Measurements from ENCODE around the gene LNX1. TPM values are rescaled to one million over a fixed set of nuclear protein-coding genes. Genes with fewer than 3 reads are reported as not detected.

Gene LNX1
- total RNA-seq, 2 donors from 2014 or later = not detected

DNA sequence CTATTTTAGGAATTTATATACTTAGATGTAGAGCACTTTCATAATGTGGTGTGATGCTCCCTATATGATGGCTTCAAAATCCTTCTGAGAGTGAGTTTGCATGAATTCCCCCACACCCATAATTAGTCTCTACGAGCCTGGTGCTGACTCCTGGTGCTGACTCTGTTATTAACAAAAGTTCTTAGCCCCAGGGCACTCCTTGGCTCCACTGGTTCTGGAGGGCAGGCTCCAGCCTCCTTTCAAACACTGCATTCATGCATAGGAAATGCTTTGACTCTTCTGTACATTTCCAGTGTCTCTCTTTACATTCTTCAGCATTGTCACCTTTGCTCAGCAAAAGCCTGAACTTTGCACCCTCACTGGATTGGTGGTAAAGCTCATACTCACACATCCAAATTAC, 64.0 kb downstream of the LNX1 start:
- no peak for ATAC-seq (replicated peaks)
- no peaks in the 10 kb centered on the region for H3K4me1 Mint-ChIP-seq
- no peaks in the 10 kb centered on the region for H3K9me3 Mint-ChIP-seq
- no peaks in the 10 kb centered on the region for H3K36me3 Mint-ChIP-seq (ENCODE audit: low read depth)
- H3K4me3 Mint-ChIP-seq = no peak overlapping the region
- H3K27me3 Mint-ChIP-seq = peaks cover 25% of the 10 kb centered on the region
- H3K27ac Mint-ChIP-seq = no peak overlapping the region

DNA sequence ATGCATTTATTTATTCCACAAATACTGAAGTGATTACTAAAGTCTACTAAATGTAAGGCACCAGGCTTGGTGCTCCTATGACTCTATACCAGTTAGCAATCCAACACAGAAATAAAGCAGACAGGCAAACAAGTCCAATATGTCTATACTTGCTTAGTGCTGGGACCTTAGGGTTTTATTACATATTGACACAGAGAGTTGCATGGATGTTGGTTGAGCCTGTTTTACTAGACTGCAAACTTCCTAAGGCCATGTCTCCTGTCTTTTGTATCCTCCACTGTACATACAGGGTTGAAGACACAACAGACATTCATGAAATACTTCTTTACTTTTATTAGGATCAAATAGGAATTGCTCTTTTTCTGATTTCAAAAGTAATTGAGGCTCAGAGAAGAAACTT, 69.0 kb downstream of the LNX1 start:
- H3K9me3 Mint-ChIP-seq = no peaks in the 10 kb centered on the region
- no peaks in the 10 kb centered on the region for H3K36me3 Mint-ChIP-seq (ENCODE audit: low read depth)
- no peak overlapping the region for H3K4me3 Mint-ChIP-seq
- H3K27me3 Mint-ChIP-seq = peaks cover 22% of the 10 kb centered on the region
- H3K27ac Mint-ChIP-seq = no peak overlapping the region
- H3K4me1 Mint-ChIP-seq = no peaks in the 10 kb centered on the region
- no peak for ATAC-seq (replicated peaks)

DNA sequence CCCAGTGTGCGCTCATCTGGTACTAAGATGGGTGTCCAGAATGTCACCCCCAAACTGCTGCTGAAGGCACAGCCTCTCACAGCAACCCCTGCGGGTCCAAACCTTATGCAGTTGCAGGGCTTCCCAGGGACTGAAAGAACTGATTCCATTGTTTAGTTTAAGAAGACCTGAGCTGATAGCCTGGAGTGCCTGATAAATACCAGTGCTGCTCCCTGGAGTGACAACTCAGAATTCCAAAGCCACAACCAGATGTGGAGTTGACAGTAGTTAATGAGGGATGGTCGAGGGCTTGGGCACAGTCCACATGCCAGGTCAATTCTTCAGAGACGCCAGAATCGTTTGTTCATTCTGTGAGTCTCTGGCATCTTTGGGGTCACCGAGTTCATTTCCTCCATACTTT, 71.2 kb downstream of the LNX1 start:
- no peak for ATAC-seq (replicated peaks)
- Mint-ChIP-seq H3K27me3 (peaks cover 18% of the 10 kb centered on the region), H3K9me3 (no peaks in the 10 kb centered on the region), H3K4me3 (no peak overlapping the region), H3K4me1 (no peaks in the 10 kb centered on the region), H3K36me3 (ENCODE audit: low read depth) (no peaks in the 10 kb centered on the region), H3K27ac (no peak overlapping the region)

GRCh38 chr4:53518807-53519206, 72.5 kb downstream of the LNX1 start:
- H3K4me1 Mint-ChIP-seq = no peaks in the 10 kb centered on the region
- H3K4me3 Mint-ChIP-seq = no peak overlapping the region
- no peak overlapping the region for H3K27ac Mint-ChIP-seq
- peaks cover 14% of the 10 kb centered on the region for H3K27me3 Mint-ChIP-seq
- H3K9me3 Mint-ChIP-seq = no peaks in the 10 kb centered on the region
- no peak for ATAC-seq (replicated peaks)
- H3K36me3 Mint-ChIP-seq (ENCODE audit: low read depth) = no peaks in the 10 kb centered on the region

- no peaks in the 10 kb centered on the region for H3K9me3 Mint-ChIP-seq
- ATAC-seq (replicated peaks) = no peak
- H3K36me3 Mint-ChIP-seq (ENCODE audit: low read depth) = no peaks in the 10 kb centered on the region
- H3K27me3 Mint-ChIP-seq = peaks cover 15% of the 10 kb centered on the region
- H3K4me3 Mint-ChIP-seq = no peak overlapping the region
- no peak overlapping the region for H3K27ac Mint-ChIP-seq
- no peaks in the 10 kb centered on the region for H3K4me1 Mint-ChIP-seq
Measured at GRCh38 chr4:53515076-53515475, 76.2 kb downstream of the LNX1 start.

- Mint-ChIP-seq H3K27ac (no peak overlapping the region), H3K4me1 (no peaks in the 10 kb centered on the region), H3K27me3 (peaks cover 15% of the 10 kb centered on the region), H3K4me3 (no peak overlapping the region), H3K9me3 (no peaks in the 10 kb centered on the region), H3K36me3 (ENCODE audit: low read depth) (no peaks in the 10 kb centered on the region)
- ATAC-seq (replicated peaks) = no peak
Measured at GRCh38 chr4:53514509-53514908, 76.8 kb downstream of the LNX1 start.

DNA sequence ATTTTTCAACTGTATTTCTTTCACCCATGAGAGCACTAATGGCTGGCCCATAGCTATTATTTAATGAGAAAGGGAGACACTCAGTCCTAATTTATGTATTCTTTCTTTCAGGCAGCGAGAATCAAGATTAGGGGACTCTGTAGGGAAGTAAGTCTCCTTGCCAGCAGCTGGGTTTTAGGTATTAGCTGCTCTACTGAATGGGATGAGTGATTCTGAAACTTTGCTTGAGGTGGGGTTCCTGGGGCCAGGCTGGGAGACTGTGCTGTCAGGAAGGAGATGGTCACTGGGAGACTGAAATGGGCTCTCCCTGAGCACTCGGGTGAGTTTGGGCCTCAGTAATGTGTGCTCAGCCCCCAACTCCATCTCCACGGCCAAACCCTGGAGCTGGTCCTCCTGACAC, 78.7 kb downstream of the LNX1 start:
- Mint-ChIP-seq H3K9me3 (no peaks in the 10 kb centered on the region), H3K36me3 (ENCODE audit: low read depth) (no peaks in the 10 kb centered on the region), H3K4me1 (no peaks in the 10 kb centered on the region), H3K27me3 (peaks cover 15% of the 10 kb centered on the region), H3K27ac (no peak overlapping the region), H3K4me3 (no peak overlapping the region)
- no peak for ATAC-seq (replicated peaks)

DNA sequence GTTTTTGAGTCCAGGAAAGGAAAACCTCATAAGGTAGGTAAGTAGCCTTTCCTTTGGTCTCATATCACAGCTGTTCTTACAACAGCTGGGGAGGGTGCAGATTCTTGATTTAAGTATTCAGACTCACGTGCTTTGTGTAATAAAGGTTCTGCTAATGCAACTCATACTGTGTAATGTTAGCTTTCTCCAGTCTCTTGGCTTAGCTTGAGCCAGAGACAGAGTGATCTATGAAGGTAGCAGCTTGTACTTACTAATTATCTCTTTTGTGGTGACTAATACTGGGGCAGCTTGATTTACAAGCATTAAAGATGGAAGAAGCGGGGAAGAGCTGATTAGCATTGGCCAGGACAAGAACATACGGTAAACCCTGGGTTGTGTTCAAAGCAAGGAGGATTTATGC, 80.3 kb downstream of the LNX1 start:
- Mint-ChIP-seq H3K4me3 (no peak overlapping the region), H3K27ac (no peak overlapping the region), H3K4me1 (no peaks in the 10 kb centered on the region), H3K36me3 (ENCODE audit: low read depth) (no peaks in the 10 kb centered on the region), H3K9me3 (no peaks in the 10 kb centered on the region), H3K27me3 (peaks cover 15% of the 10 kb centered on the region)
- ATAC-seq (replicated peaks) = no peak

- no peak overlapping the region for H3K4me3 Mint-ChIP-seq
- H3K27me3 Mint-ChIP-seq = peaks cover 15% of the 10 kb centered on the region
- ATAC-seq (replicated peaks) = no peak
Measured at GRCh38 chr4:53510321-53510720, 81.0 kb downstream of the LNX1 start.

DNA sequence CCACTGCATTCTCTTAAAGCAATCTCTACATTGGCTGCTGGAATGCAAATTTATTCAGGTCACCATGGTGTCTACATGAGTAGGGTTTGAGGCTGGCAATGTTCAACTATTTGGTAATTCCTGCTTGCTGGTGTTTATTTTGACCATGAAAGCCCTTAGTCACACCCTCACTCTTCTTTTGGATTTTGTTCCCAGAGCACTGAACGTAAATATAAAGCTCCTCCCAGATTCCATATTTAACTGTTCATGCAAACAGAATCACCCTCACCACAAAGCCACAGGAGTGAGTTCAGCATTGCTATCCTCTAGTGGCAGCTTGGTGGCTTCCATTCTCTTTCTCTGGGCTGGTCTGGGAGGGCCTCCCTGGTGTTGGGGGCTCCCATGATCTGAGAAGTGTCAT, 82.8 kb downstream of the LNX1 start:
- Mint-ChIP-seq H3K27ac (no peak overlapping the region), H3K27me3 (peaks cover 13% of the 10 kb centered on the region)
- no peak for ATAC-seq (replicated peaks)

More at GRCh38 chr4:53510321-53510720, 81.0 kb downstream of the LNX1 start:
- Mint-ChIP-seq H3K9me3 (no peaks in the 10 kb centered on the region), H3K27ac (no peak overlapping the region), H3K4me1 (no peaks in the 10 kb centered on the region), H3K36me3 (ENCODE audit: low read depth) (no peaks in the 10 kb centered on the region)

GRCh38 chr4:53507671-53508286, 83.5 kb downstream of the LNX1 start:
- ATAC-seq (replicated peaks) = no peak
- H3K27me3 Mint-ChIP-seq = peaks cover 12% of the 10 kb centered on the region
- H3K36me3 Mint-ChIP-seq (ENCODE audit: low read depth) = no peaks in the 10 kb centered on the region
- H3K27ac Mint-ChIP-seq = no peak overlapping the region
- no peaks in the 10 kb centered on the region for H3K9me3 Mint-ChIP-seq
- H3K4me1 Mint-ChIP-seq = no peaks in the 10 kb centered on the region
- H3K4me3 Mint-ChIP-seq = no peak overlapping the region

More for the DNA sequence above, 82.8 kb downstream of the LNX1 start:
- Mint-ChIP-seq H3K9me3 (no peaks in the 10 kb centered on the region), H3K4me3 (no peak overlapping the region), H3K4me1 (no peaks in the 10 kb centered on the region), H3K36me3 (ENCODE audit: low read depth) (no peaks in the 10 kb centered on the region)

DNA sequence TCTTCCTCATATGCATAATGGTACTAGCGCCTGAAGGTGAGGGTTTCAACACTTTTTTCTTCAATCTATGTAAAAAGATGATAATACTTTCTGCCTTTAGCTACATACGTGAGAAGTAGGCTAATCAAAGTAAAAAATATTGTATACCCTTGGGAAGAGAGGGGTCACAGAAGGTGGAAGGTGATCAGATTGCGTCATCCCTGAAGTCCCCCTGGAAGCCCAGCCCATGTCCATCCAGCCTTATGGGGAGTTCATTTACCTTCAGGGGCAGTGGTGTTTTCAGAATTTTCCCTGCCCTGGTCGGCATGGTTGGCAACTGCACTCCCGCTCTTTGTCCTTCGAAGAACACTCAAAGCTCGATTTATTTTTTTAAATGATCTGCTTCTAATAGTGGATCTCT, 84.2 kb downstream of the LNX1 start:
- no peak for ATAC-seq (replicated peaks)
- no peaks in the 10 kb centered on the region for H3K4me1 Mint-ChIP-seq
- H3K4me3 Mint-ChIP-seq = no peak overlapping the region
- peaks cover 12% of the 10 kb centered on the region for H3K27me3 Mint-ChIP-seq
- no peaks in the 10 kb centered on the region for H3K9me3 Mint-ChIP-seq
- no peaks in the 10 kb centered on the region for H3K36me3 Mint-ChIP-seq (ENCODE audit: low read depth)
- no peak overlapping the region for H3K27ac Mint-ChIP-seq

GRCh38 chr4:53505947-53506346, 85.3 kb downstream of the LNX1 start:
- no peaks in the 10 kb centered on the region for H3K36me3 Mint-ChIP-seq (ENCODE audit: low read depth)
- no peak overlapping the region for H3K4me3 Mint-ChIP-seq
- H3K4me1 Mint-ChIP-seq = no peaks in the 10 kb centered on the region
- H3K27ac Mint-ChIP-seq = no peak overlapping the region
- peaks cover 8% of the 10 kb centered on the region for H3K27me3 Mint-ChIP-seq
- no peak for ATAC-seq (replicated peaks)
- no peaks in the 10 kb centered on the region for H3K9me3 Mint-ChIP-seq

DNA sequence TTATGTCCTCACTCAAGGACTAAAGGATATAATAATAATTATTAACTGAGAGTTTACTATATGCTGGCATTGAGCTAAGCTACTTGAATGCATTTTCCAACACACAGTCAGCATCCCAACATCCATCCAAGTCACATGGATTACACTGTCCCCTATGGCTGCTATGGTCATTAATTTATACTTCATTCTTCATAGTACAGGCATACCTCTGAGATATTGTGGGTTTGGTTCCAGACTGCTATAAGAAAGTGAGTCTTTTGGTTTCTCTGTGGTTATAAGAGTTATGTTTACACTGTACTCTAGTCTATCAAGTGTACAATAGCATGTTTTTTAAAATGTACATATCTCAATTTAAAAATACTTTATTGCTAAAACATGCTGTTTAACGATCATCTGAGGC, 89.2 kb downstream of the LNX1 start:
- Mint-ChIP-seq H3K36me3 (ENCODE audit: low read depth) (no peaks in the 10 kb centered on the region), H3K4me1 (no peaks in the 10 kb centered on the region), H3K9me3 (no peaks in the 10 kb centered on the region), H3K27ac (no peak overlapping the region), H3K4me3 (no peak overlapping the region), H3K27me3 (peaks cover 8% of the 10 kb centered on the region)
- ATAC-seq (replicated peaks) = no peak

DNA sequence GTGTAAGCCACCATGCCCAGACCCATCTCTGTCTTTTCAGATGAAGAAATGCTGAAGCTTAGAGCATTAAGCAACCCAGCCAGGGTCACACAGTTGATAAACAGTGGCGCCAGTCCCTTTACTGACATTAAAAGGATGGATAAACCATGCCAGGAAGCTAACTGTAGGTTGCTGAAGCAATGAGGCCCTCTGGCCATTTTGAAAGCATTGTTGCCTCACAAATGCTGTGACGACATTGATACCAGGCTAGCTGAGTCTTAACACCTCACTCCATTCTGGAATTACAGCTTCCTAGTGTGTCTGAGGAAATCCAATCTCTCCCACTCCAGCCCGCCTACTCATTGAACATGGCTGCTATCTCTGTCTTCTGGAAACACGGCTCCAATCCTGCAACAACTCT, 89.7 kb downstream of the LNX1 start:
- no peaks in the 10 kb centered on the region for H3K9me3 Mint-ChIP-seq
- peaks cover 8% of the 10 kb centered on the region for H3K27me3 Mint-ChIP-seq
- H3K4me1 Mint-ChIP-seq = no peaks in the 10 kb centered on the region
- H3K36me3 Mint-ChIP-seq (ENCODE audit: low read depth) = no peaks in the 10 kb centered on the region
- no peak for ATAC-seq (replicated peaks)
- H3K4me3 Mint-ChIP-seq = no peak overlapping the region
- no peak overlapping the region for H3K27ac Mint-ChIP-seq

- no peak for ATAC-seq (replicated peaks)
- Mint-ChIP-seq H3K36me3 (ENCODE audit: low read depth) (no peaks in the 10 kb centered on the region), H3K4me1 (no peaks in the 10 kb centered on the region), H3K27ac (no peak overlapping the region), H3K27me3 (peaks cover 8% of the 10 kb centered on the region), H3K4me3 (no peak overlapping the region), H3K9me3 (no peaks in the 10 kb centered on the region)
Measured at GRCh38 chr4:53500546-53500945, 90.7 kb downstream of the LNX1 start.

Data from activated T-helper 17 cell treated with anti-CD3 and anti-CD28 coated beads, Interleukin-2, amount 50 U/mL, for 72 hours (primary cell).